ENCODE results near the gene POF1B.

GRCh38 chrX:85419293-85419692, 39.8 kb upstream of the POF1B start:
- TF ChIP-seq CTCF (IDR thresholded peaks at IDR 0.05): no peak
- TF ChIP-seq HOXB5 (CRISPR knock-in tag; IDR thresholded peaks at IDR 0.05): no peak
- TF ChIP-seq ZC3H11A (IDR thresholded peaks at IDR 0.05): no peak
- no peak for TF ChIP-seq CEBPB (IDR thresholded peaks at IDR 0.05)
- TF ChIP-seq HDAC2 (IDR thresholded peaks at IDR 0.05): no peak
- no peak for TF ChIP-seq EHMT2 (IDR thresholded peaks at IDR 0.05; ENCODE audit: low read depth)
